IPS DF 6.9 (cell line): ENCODE results near the gene RRP9.
A peak's percentile ranks its signal among the peaks of the same experiment; 100 is the strongest.

Experiments
- DNase-seq: peaks from one replicate; pipeline ENCODE4 v3.0.0-alpha.2; 2013; ENCODE audit warnings: low read depth, low spot score
- H3K27ac ChIP-seq: one replicate; pipeline ENCODE4 v1.5.1; 2013; ENCODE audit warnings: low read length, control low read depth
- H3K27me3 ChIP-seq: 2 replicates; pipeline ENCODE4 v1.6.1; 2013; ENCODE audit warnings: mild to moderate bottlenecking, low read length; ENCODE audit not compliant: control insufficient read depth, insufficient read depth
- H3K36me3 ChIP-seq: 2 replicates; pipeline ENCODE4 v1.6.1; 2013; ENCODE audit warnings: low read length; ENCODE audit not compliant: control insufficient read depth, insufficient read depth
- H3K4me1 ChIP-seq: 2 replicates; pipeline ENCODE4 v1.6.1; 2013; ENCODE audit warnings: low read length; ENCODE audit not compliant: control insufficient read depth, insufficient read depth
- H3K4me3 ChIP-seq: 2 replicates; pipeline ENCODE4 v1.5.1; 2013; ENCODE audit warnings: mild to moderate bottlenecking, low read length
- H3K9me3 ChIP-seq: 2 replicates; pipeline ENCODE4 v1.6.1; 2013; ENCODE audit warnings: low read length, inconsistent platforms; ENCODE audit not compliant: control insufficient read depth, insufficient read depth
- WGBS: extraction: QIAGEN DNeasy Blood & Tissue Kit; methylation state at CpG from one replicate; pipeline ENCODE4 v1.1.7; 2013; ENCODE audit warnings: mixed read lengths, missing lambda C conversion rate; ENCODE audit not compliant: insufficient read length, insufficient coverage; 5-methylcytosine and 5-hydroxymethylcytosine counted together

Gene RRP9

DNA sequence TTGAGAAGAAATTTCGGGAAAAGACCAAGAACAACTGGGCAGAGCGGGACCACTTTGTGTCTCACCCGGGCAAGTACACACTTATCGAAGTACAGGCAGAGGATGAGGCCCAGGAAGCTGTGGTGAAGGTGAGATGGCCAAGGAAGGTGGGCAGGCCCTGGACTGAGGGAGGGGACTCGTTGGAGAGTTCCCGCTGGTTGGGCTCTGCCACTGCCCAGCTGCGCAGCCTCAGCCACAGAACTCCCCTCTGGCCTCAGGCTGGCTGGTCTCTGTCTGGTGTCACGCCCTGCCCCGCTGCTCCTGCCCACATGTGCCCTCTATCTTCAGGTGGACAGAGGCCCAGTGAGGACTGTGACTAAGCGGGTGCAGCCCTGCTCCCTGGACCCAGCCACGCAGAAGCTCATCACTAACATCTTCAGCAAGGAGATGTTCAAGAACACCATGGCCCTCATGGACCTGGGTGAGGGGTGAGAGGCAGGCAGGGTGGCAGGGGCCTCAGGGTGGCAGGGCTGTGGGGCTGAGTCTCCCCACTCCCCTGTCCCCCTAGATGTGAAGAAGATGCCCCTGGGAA, 2.8 kb upstream of the RRP9 start:
- DNase-seq = no peak
- Histone ChIP-seq H3K27ac (no peak overlapping the region), H3K4me3 (no peak overlapping the region), H3K4me1 (peaks cover 4% of the 10 kb centered on the region), H3K9me3 (no peaks in the 10 kb centered on the region), H3K36me3 (no peaks in the 10 kb centered on the region), H3K27me3 (no peaks in the 10 kb centered on the region)
- WGBS = no CpG with 5 or more reads among the region's 11 CpGs

DNA sequence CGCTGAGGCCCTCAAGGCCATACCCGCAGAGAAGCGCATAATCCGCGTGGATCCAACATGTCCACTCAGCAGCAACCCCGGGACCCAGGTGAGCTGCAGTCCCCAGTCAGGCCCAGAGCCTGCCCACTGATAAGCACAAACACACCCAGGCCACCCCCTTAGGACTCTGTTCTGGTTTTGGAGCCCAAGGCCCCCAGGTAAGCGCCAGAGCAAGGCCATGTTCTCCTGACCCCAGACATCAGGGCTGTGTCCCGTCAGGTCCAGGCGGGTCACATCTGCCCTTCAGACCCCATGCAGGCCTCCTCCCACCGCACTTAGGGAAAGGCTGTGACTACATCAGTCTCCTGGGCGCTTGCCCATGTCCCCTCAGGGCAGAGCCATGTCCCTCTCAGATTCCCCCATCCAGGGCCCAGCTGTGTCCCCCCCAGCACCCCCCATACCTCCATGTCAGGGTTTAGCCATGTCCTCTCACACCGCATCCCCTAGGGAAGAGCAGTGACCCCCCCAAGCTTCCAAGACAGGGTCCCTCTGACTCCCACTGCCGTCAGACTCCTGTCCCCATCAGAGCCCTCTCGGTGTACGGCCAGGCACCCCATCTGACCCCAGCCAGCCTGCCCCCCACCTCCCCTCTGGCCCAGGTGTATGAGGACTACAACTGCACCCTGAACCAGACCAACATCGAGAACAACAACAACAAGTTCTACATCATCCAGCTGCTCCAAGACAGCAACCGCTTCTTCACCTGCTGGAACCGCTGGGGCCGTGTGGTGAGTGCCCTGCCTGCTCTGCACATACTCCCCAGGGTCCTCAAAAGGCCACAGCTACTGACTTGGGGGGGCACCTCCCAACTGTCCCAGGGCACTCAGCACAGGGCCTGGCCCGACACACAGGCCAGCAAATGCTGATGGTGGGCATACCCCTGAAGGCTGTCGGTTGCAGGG, 2.0 kb upstream of the RRP9 start:
- Histone ChIP-seq H3K27me3 (no peaks in the 10 kb centered on the region), H3K27ac (no peak overlapping the region)
- WGBS = no CpG with 5 or more reads among the region's 21 CpGs

DNA sequence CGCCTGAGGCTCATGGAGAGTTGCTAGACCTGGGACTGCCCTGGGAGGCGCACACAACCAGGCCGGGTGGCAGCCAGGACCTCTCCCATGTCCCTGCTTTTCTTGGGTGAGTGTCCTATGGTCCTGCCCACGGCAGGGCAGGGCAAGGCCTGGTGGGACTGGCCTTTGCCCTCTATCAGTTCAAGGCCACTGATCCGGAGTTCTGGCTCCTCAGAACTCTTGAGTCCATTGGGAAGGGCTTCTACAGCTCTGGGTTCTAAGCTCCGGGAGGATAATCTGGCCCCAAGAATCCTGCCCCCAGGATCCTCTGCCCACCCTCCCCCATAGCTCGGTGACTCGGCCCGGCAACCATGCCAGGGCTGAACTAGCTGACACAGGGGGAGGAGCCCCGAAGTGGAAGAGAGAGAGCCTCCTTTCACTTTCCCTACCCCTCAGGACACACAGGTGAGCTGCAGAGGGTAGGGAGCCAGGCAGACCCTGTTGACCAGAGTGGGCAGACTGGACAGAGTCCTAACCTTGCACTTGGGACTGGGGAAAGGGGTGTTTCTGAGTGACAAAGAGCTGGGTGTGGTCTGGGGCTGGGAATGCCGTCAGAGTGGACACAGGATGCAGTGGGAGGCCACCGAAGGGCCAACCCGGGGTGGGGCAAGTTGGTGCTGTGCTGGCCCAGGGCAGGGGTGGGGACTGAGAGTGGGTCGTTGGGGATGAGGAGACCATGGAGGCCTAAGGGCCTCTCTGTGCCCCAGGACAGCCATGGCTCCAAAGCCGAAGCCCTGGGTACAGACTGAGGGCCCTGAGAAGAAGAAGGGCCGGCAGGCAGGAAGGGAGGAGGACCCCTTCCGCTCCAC, 1.1 kb upstream of the RRP9 start:
- H3K27me3 ChIP-seq = no peaks in the 10 kb centered on the region
- DNase-seq = no peak
- H3K27ac ChIP-seq = no peak overlapping the region
- H3K36me3 ChIP-seq = peaks cover 5% of the 10 kb centered on the region; the same call in 1 of the 2 replicates
- no CpG with 5 or more reads among the region's 17 CpGs for WGBS
- H3K4me1 ChIP-seq = peaks cover 4% of the 10 kb centered on the region
- no peaks in the 10 kb centered on the region for H3K9me3 ChIP-seq
- H3K4me3 ChIP-seq = peak overlapping the region; percentile 7; the same call in 1 of the 2 replicates

More for the DNA sequence above, 2.0 kb upstream of the RRP9 start:
- no peak for DNase-seq
- Histone ChIP-seq H3K9me3 (no peaks in the 10 kb centered on the region), H3K4me3 (no peak overlapping the region), H3K4me1 (peaks cover 4% of the 10 kb centered on the region), H3K36me3 (peaks cover 2% of the 10 kb centered on the region; the same call in 1 of the 2 replicates)

DNA sequence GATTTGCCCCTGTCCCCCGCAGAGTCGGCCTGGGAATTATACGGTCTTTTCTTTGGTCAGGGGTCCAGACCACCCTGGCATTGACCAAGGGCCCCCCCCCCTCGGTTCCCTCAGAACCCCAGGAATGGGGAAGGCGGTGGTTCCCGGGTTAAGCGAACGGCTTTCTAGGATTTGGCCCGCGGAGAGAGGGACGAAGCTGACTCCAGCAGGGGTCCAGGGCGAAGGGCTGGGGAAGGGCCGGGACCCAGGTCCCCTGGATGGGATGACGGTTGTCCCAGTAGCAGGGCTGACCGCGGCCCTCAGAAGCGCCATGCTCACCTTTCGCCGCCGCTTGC, 274 bp downstream of the RRP9 start:
- no peak for DNase-seq
- Histone ChIP-seq H3K36me3 (peaks cover 18% of the 10 kb centered on the region), H3K27me3 (no peaks in the 10 kb centered on the region), H3K27ac (no peak overlapping the region), H3K4me3 (peak overlapping the region; percentile 66), H3K9me3 (no peaks in the 10 kb centered on the region), H3K4me1 (peaks cover 4% of the 10 kb centered on the region)
- no CpG with 5 or more reads among the region's 20 CpGs for WGBS

DNA sequence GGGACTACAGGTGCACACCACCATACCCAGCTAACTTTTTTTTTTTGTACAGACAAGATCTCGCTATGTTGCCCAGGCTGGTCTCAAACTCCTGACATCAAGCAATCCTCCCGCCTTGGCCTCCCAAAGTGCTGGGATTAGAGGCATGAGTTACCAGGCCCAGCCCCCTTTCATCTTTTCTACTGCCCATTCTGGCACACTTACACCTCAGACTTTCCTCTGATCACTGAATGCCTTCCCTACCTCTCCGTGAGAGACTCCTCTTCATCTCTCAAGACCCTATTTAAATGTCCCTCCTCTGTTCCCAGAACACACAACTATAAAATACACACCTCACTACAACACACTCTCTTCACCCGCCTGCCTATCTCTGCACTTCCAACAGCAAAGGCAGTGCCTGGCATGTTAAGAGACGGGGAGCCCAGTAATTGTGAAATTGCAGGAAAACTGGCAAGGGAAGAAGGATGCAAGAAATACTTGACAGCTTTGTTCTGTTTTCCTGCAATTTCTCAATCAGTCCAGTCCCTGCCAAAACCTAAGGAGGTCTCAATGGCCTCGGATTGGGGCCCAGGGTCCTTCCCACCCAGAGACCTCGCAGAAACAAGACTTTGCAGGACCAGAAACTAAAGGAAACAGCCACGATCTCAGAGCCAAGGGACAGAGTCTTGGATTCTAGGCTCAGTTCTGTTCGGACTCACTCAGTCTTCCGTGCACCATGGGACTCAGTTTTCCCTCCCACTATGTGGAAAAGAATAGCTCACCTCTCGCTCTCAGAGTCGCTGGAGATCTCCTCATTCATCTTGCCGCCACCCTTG, 849 bp downstream of the RRP9 start:
- Histone ChIP-seq H3K27ac (no peak overlapping the region), H3K36me3 (peaks cover 21% of the 10 kb centered on the region), H3K4me3 (peak overlapping the region; percentile 66; the same call in 1 of the 2 replicates), H3K27me3 (no peaks in the 10 kb centered on the region), H3K9me3 (no peaks in the 10 kb centered on the region), H3K4me1 (peaks cover 4% of the 10 kb centered on the region)
- DNase-seq = no peak
- 100% methylated on average over 1 of the region's 13 CpGs for WGBS

DNA sequence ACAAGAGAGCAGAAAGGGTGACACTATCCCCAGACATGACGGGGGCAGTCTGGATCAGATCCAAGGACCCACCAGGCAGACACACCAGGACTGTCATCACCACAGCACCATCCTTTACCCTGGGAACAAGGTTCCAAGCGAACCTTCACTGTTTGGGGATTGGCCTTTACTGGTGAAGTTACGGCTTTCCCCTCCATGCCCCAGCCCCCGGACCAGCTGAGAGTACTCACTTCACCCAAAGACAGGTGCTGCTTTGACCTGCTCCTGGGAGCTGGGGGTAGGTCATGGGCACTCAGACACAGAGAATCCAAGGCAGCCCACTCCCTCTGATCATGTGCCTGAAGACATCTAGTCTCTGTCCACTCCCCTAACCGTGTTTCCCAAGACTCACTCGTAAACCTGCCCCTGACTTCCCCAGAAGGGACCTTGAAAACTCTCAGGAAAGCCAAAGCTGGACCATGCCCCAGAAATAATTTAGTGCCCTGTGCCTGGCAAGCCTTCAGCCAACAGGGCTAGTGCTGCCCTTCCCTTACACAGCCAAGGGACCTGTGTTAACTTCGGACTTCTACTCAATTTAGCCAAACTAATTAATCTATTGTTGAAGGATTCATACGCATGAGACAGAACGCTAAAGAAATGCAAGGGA, 2.8 kb downstream of the RRP9 start:
- H3K36me3 ChIP-seq = peaks cover 37% of the 10 kb centered on the region
- no peak for DNase-seq
- H3K27me3 ChIP-seq = no peaks in the 10 kb centered on the region
- H3K4me1 ChIP-seq = peaks cover 4% of the 10 kb centered on the region
- H3K9me3 ChIP-seq = no peaks in the 10 kb centered on the region
- no peak overlapping the region for H3K4me3 ChIP-seq
- H3K27ac ChIP-seq = no peak overlapping the region
- WGBS = no CpG with 5 or more reads among the region's 9 CpGs

DNA sequence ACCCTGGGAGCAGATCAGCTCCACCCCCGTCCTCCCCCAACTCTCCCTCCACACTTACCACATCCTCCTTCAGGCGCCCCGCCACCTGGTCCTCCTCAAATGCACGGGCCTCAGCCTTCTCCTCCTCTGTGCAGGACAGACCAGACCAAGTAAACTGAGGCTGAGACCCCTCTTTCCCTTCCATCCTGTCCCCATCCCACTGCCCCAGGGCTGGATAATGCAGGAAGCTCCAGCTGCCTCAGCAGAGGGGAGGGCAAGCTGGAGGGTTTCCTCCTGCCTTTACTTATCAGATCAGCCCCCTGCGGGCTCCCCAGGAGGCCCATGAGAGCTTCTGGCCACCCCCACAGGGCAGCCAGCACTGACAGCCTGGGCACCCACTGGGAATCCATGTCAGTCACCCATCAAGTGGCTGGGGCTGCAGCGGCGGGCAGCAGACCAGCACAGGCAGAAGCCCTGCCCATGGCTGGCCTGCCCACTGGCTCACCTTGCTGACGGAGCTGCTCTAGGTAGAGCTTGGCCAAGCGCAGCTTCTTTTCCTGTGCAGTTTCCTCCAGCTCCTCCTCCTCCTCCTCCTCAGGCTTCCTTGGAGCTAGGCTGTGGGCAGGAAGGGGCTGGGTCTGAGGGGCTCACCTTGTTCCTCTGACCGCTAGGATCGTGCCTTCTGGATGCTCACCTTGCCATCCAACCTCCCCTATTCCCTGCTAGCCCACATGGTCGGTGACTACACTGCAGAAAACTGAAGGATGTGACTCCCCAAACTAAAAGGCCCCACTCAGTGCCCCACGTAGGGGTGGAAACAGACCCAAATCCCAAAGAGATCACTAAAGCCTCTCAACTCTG, 3.9 kb downstream of the RRP9 start:
- WGBS = no CpG with 5 or more reads among the region's 13 CpGs
- no peaks in the 10 kb centered on the region for H3K9me3 ChIP-seq
- H3K36me3 ChIP-seq = peaks cover 40% of the 10 kb centered on the region
- no peak overlapping the region for H3K27ac ChIP-seq
- H3K27me3 ChIP-seq = no peaks in the 10 kb centered on the region
- peaks cover 2% of the 10 kb centered on the region for H3K4me1 ChIP-seq
- no peak overlapping the region for H3K4me3 ChIP-seq
- no peak for DNase-seq

DNA sequence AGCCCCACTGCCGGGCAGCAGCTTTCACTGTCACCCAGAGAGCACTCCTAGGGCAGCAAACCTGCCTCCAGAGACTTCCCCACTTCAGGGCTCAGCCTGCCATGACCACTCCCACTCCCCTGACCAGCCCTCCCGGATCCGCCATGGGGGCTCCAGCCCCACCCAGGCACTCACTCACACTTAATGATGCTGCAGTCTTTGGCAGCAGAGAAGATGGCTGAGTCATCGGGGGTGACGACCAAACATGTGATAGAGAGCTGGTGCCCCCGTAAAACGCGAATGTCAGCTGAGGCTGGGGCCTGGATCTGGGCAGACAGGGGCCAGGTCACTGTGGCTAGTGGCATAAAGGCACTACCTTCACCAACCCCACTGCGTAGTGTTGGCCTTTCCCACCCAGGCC, 4.7 kb downstream of the RRP9 start:
- no peaks in the 10 kb centered on the region for H3K27me3 ChIP-seq
- no peak for DNase-seq
- no CpG with 5 or more reads among the region's 9 CpGs for WGBS
- H3K9me3 ChIP-seq = no peaks in the 10 kb centered on the region
- H3K4me3 ChIP-seq = no peak overlapping the region
- H3K27ac ChIP-seq = no peak overlapping the region
- peaks cover 40% of the 10 kb centered on the region for H3K36me3 ChIP-seq
- H3K4me1 ChIP-seq = no peaks in the 10 kb centered on the region
